NCI-H146 (cell line): ENCODE results near the gene RAB17.
A peak's percentile ranks its signal among the peaks of the same experiment; 100 is the strongest.
"Not testable (repeated sequence)": the region's sequence is repeated elsewhere in the genome, so short reads cannot be mapped to it uniquely, and the experiment has no call there.

Source experiments
- DNase-seq: peaks from one replicate; lab custom pipeline; 2025; lab: John Stamatoyannopoulos, UW

The RAB17 gene

GRCh38 chr2:237624565-237624964 is 34.0 kb upstream of the RAB17 start:
- no peak for DNase-seq

DNA sequence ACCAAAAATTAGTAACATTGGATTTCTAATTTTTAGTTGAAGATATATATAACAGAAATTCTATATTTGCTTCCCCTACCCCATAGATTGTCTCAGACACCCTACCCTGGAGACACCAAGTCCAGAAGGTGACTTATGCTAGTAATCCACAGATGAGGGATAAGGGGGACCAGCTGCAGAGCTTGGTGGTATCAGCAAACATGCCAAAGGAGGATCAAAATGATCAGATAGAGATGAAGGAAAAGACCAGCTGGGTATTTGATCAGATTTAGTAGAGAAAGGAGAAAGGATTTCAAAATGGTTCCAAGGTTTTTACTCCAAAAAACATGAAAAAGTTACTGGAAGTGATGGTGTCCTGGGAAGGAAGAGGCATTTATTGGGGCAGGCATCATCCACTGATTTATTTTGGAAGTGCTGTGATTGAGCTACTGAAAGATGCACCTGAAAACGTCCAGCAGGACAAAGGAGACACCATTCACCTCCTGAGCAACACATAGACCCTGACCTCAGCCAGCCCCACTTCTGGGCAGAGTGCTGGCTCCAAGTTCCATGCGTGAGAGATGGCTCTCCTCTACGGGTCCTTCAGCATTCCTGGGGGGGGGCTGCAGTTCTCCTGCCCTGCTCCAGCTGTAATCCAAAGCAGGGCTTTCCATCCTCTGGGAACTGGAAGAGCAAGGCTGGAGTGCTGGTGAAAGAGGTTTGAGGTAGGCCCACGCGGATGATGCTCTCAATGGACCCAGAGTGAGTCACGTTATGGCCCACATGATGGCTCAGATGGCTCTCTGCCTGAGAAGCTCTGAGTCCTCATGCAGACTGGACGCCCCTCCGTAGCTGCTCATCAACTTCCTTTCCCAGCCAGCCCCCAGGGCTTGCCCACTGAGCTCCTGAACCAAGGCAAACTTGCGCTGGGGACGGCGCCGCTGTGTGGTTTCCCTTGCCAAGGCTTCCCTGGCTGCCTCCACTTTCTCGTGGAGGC is 33.2 kb upstream of the RAB17 start:
- no peak for DNase-seq

DNA sequence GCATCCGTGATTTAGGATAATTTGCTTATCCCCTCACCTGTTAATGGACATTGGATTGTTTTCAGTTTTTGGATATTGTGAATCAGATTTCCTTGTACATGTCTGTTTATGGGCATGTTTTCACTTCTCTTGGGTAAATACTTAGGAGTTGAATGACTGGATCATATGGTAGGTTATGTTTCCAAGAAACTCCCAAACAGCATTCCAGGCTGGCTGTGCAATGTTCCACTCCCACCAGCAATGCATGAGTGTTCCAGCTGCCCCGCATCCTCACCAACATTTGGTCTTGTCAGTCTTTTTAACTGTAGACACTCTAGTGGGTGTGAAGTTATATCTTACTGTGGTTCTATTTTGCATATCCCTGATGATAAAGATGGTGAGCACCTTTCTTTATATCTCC is 27.9 kb upstream of the RAB17 start:
- DNase-seq = no peak

DNA sequence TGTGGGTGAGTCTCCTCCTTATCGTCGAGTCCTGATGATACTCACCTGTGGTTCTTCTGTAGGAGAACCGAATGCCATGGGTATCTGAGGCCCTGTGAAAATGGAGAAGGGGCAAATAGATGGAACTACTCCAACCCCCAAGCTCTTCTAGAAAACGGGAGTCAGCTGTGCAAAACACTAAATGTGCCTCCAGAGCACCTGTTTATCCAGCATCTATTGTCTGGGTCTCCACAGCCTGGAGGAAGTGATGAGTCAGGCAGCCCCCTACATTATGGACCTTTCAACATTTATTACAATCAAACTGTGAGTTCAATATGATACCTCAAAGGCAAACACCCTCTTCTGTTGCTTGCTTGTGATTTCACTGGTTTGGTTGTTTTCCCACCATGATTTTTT is 27.1 kb upstream of the RAB17 start:
- DNase-seq = peak; percentile 45

DNA sequence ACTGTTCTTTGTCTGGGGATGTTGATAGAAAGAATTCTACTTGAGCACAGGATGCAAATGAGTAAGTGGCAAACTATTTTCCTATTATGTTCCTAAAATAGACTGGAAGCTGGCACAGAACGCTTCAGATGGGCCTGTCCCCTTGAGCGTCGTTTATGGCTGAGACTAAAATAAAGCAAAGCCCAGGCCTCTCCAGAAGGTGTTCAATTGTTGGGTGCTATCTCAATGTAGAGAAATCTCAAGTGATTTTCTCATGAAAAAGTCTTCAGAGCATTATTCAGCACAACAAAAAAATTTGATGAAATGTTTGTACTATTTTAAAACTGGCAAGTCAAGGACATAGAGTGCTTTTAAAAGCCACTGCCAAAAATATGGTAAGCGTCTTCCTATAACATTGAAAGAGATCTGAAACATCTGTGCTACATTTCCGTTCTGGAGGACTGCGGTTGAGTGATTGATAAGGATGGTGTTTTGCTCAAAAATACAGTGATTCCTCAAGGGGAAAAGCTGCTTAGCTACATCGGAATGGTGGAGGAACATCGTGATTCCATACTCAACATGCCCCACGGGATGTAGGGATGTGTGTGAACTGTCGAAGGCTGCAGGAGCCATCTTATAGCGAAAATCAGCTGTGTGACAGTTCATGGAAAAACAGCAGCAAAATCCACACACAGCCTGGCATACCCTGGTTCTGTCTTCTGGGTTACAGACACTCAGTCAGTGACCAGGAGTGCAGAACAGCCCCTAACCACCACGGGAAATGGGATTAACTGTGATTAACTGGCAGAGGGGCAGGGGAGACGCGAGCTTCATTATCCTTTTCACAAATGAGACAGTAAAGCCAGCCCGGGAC is 26.4 kb upstream of the RAB17 start:
- no peak for DNase-seq

DNA sequence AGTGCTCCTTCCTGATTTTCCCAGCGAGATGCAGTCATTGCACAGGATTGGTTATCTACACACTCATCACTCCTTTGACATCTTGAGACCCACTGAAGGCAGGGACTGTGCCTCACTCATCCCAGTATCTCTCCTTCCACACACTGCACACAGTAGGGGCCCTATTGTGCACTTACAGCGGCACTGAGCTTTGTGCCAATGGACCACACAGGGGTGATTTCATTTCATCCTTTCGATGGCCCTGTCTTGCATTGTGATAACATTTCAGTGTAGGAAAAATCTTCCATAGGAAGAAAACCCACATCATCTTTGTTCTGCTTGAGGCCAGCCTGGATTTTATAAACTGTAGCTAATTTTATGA is 25.8 kb upstream of the RAB17 start:
- no peak for DNase-seq

- no peak for DNase-seq
Measured at GRCh38 chr2:237615631-237616249, 25.2 kb upstream of the RAB17 start.

DNA sequence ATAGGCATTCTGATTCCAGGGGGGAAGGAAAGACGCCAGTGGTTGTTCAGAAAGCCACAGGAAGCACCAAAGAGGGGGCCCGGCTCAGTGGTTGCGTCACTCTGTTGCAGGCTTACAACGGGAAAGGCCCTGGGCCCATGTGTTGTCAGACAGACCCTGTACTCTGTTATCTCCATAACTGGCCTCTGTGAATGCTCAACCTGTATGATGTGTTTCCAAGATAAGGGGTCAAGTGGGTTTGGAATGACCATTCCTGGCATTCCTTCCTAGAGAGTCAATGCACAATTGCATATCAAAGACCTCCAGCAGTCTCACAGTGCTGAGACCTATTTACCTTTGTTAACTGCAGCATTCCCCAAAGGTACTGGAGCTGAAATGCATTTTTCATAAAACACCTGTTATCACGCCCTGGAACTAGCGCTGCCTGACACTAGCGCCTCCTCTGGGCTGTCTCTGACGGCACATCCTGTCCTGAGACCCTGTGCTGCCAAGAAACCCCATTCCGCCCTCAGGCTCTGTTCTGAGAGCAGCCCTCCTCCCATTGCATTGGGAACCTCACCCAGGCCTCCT is 23.7 kb upstream of the RAB17 start:
- peak; percentile 14 for DNase-seq

DNA sequence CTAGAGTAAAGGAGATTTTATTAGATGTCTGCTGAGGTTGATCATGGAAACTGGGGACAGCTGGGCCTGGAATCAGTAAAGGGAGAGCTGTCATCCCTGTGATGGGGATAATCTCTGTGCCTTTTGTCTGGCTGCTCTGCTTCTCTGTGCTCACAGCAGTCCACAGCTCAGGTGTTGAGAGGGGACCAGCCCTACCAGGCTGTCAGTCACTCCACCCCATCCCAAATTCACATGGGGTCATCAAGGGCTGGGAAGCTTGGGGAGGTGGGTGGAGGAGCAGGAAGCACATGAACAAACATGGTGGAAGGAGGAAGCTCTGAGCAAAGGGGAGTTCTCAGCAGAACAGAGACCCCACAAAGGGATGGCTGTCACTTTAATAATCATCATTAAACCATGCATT is 23.1 kb upstream of the RAB17 start:
- DNase-seq = no peak

DNA sequence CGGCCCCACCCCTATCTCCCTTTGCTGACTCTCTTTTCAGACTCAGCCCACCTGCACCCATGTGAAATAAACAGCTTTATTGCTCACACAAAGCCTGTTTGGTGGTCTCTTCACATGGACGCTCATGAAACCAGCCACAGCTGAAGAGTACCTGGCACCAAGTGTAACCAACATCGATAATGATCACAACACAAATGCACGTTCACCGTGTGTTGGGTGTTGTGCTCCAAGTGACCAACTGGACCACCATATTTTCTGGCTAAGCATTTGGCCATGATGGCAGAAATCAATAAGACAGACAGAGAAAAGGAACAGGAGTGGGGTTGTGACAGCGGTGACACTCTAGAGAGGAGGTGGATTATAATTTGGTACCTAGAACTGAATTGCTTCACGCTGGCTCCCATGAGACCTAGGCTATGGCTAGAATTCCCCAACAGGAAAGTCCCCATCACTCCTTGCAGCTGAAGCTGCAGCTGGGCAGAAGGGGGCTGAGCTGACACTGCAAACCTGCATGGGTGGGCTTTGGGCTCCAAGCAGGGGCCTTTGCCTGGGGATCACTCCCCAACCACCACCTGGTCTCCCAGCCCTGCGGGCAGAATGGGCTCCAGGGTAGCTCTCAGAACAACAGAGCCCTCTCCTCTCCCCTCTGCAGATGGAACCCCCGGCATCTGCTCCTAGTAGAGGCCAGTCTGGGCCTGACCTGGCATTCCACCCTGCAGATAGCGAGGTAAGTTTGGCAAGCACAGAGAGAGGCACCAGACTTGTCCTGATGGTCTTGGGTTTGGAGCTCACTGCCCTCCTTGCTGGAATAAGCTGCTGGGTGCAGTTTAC is 22.2 kb upstream of the RAB17 start:
- no peak for DNase-seq

DNA sequence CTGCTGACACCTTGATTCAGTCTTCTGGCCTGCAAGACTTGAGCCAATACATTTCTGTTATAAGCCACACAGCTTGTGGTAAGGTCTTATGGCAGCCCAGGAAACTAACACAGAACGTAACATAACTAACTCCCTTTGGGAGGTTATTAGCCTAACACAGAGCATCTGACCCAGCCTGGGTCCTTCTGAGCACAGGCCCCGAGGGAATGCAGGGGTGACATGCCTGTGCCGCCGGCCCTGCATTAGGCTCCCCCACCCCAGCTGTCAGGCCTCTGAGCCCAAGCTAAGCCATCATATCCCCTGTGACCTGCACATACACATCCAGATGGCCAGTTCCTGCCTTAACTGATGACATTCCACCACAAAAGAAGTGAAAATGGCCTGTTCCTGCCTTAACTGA is 16.0 kb upstream of the RAB17 start:
- DNase-seq = not testable (repeated sequence)

- DNase-seq = peak; percentile 49
Measured at GRCh38 chr2:237604960-237605359, 14.4 kb upstream of the RAB17 start.

DNA sequence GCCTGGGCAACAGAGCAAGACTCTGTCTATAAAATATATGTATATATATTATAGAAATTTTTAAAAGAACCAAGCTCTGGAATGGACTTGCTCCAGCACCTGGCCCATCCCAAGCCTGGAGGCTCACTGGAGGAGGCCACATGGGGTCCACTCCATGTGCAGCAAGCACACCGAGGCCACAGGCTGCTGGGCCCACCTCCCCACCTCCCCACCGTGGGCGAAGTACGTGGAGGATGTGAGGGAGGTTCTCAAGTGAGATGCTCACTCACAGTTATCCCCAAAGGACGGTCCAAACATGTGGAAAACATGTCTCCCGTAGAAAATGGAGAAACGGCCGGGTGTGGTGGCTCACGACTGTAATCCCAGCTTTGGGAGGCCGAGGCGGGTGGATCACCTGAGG is 13.9 kb upstream of the RAB17 start:
- DNase-seq = no peak

GRCh38 chr2:237603718-237604362 is 13.3 kb upstream of the RAB17 start:
- DNase-seq = no peak

- DNase-seq = no peak
Measured at GRCh38 chr2:237603049-237603717, 12.6 kb upstream of the RAB17 start.

DNA sequence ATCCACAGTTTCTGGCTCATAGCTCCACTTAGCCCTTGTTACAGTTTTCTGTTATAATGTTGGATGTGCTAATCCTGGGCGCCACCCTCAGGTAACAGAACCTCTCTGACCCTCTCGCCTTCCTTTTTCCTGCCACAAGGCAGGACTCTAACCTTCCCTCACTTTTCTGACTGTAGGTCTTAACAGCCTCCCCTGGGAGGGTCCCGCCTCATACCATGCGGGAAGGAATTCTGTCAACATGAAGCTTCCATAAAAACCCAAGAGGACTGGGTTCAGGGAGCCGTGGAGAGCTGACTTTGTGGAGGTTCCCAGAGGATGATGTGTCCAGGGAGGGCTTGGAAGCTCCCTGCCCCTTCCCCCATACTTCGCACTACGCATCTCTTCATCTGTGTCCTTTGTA is 11.9 kb upstream of the RAB17 start:
- DNase-seq = no peak

GRCh38 chr2:237601453-237602116 is 11.1 kb upstream of the RAB17 start:
- DNase-seq = no peak

- DNase-seq = no peak
Measured at GRCh38 chr2:237600205-237600846, 9.8 kb upstream of the RAB17 start.

DNA sequence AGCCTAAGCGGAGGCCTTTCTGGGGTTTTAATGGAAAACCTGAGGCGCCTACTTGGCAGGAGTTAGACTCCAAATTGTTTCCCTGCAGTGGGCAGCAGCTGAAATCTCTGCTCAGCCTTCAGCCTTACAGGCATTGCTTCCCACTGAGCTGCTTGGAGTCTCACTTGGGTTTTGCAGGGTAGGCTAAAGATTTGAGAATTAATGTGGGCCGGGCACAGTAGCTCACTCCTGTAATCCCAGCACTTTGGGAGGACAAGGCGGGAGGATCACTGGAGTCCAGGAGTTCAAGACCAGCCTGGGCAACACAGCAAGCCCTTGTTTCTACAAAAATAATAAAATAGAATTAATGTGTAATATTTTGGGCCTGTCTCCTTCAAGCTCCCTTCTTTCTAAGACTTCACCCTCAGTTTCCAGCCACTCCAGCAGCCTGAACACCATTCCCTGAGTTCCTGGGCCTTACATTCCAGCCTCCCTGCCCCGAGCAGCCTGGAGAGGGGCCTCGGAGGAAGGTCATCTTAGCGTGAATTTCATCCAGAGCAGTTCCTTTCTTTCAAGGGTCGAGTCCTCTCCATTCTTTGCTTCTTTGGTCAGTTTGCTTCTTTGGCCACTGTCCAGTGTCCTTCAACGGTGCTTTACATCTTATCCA is 9.1 kb upstream of the RAB17 start:
- DNase-seq = no peak
